Caco-2 (cell line): ENCODE data around the gene C1orf50. TPM values are rescaled to one million over a fixed set of nuclear protein-coding genes. Genes with fewer than 3 reads are reported as not detected.
"Not testable (repeated sequence)": the region's sequence is repeated elsewhere in the genome, so short reads cannot be mapped to it uniquely, and the experiment has no call there.

Experiments
- BruUV-seq: library from RNA; stranded (reverse); fragments of 400-500 nt; replicated peaks from 2 replicates; lab custom pipeline; 2021; lab: Mats Ljungman, UMichigan
- CTCF ChIA-PET: fragments of 300-600 bp; sonication (Branson Sonifier 250); formaldehyde crosslinking; loops from one replicate; lab custom pipeline; 2022; ENCODE audit warnings: antibody characterized with exemption; lab: Charles Lee
- POLR2A ChIA-PET: fragments of 300-600 bp; sonication (Branson Sonifier 250); formaldehyde crosslinking; loops from one replicate; lab custom pipeline; 2022; ENCODE audit warnings: antibody characterized with exemption; lab: Charles Lee
- DNase-seq, 2 experiments: peaks; one replicate each; pipeline versions ENCODE4 v3.0.0 to v3.0.0-alpha.2; 2020 to 2022
- H3K27me3 ChIP-seq: replicated peaks from 2 replicates; pipeline ENCODE4 v1.6.0; 2011; ENCODE audit warnings: low read length; ENCODE audit not compliant: control insufficient read depth, insufficient read depth
- H3K36me3 ChIP-seq: 2 replicates; pipeline ENCODE4 v1.5.1; 2011; ENCODE audit warnings: low read length; ENCODE audit not compliant: control insufficient read depth, insufficient read depth
- H3K4me1 ChIP-seq: fragments of 250-450 bp; sonication (Bioruptor Pico); 2 replicates; pipeline ENCODE4 v1.5.1; 2020; ENCODE audit warnings: mild to moderate bottlenecking
- H3K4me3 ChIP-seq: 2 replicates; pipeline ENCODE4 v1.5.1; 2011; ENCODE audit warnings: low read depth, mild to moderate bottlenecking, control low read depth, low read length
- H3K9me3 ChIP-seq: fragments of 250-450 bp; sonication (Bioruptor Pico); 2 replicates; pipeline ENCODE4 v1.5.1; 2020; ENCODE audit warnings: mild to moderate bottlenecking, moderate library complexity
- H3K27ac Mint-ChIP-seq: one replicate; pipeline ENCODE4 v1.8.0; 2022; ENCODE audit warnings: mixed read lengths; ENCODE audit not compliant: unreplicated experiment
- H3K27me3 Mint-ChIP-seq: one replicate; pipeline ENCODE4 v1.8.0; 2022; ENCODE audit warnings: mixed read lengths; ENCODE audit not compliant: insufficient read depth, unreplicated experiment
- H3K36me3 Mint-ChIP-seq: one replicate; pipeline ENCODE4 v1.8.0; 2022; ENCODE audit warnings: mild to moderate bottlenecking, mixed read lengths; ENCODE audit not compliant: insufficient read depth, unreplicated experiment
- H3K4me1 Mint-ChIP-seq: one replicate; pipeline ENCODE4 v1.8.0; 2022; ENCODE audit warnings: low read depth, mixed read lengths; ENCODE audit not compliant: unreplicated experiment
- H3K4me3 Mint-ChIP-seq: one replicate; pipeline ENCODE4 v1.8.0; 2022; ENCODE audit warnings: mild to moderate bottlenecking, moderate library complexity, mixed read lengths; ENCODE audit not compliant: unreplicated experiment
- H3K9me3 Mint-ChIP-seq: one replicate; pipeline ENCODE4 v1.8.0; 2022; ENCODE audit warnings: mixed read lengths; ENCODE audit not compliant: unreplicated experiment
- intact Hi-C: fragments of 100-400 bp; cut with micrococcal nuclease; formaldehyde crosslinking; loops from one replicate; pipeline ENCODE4 v1.10.0; 2022; ENCODE audit not compliant: unreplicated experiment
- total RNA-seq: library from RNA; stranded (reverse); gene quantifications from 2 replicates; pipeline ENCODE4 v1.2.3, GENCODE V29; 2022
- TF ChIP-seq, protein P1 (sequence below), 2 experiments: fragments of 200-600 bp in 1 of 2; IDR thresholded peaks; 1 replicate in 1 of 2; 2 replicates in 1 of 2; pipeline versions ENCODE4 v1.5.1 to v1.8.0; 2011 to 2022; ENCODE audit warnings: antibody characterized with exemption in 1 of 2, control low read depth in 1 of 2, inconsistent platforms in 1 of 2, low read depth in 1 of 2, low read length in 1 of 2, mild to moderate bottlenecking in 1 of 2, moderate library complexity in 1 of 2; ENCODE audit not compliant: insufficient read depth in 1 of 2, severe bottlenecking in 1 of 2, unreplicated experiment in 1 of 2

Gene C1orf50
- total RNA-seq, 1 experiment from 2014 or later, result 6.1 TPM

DNA sequence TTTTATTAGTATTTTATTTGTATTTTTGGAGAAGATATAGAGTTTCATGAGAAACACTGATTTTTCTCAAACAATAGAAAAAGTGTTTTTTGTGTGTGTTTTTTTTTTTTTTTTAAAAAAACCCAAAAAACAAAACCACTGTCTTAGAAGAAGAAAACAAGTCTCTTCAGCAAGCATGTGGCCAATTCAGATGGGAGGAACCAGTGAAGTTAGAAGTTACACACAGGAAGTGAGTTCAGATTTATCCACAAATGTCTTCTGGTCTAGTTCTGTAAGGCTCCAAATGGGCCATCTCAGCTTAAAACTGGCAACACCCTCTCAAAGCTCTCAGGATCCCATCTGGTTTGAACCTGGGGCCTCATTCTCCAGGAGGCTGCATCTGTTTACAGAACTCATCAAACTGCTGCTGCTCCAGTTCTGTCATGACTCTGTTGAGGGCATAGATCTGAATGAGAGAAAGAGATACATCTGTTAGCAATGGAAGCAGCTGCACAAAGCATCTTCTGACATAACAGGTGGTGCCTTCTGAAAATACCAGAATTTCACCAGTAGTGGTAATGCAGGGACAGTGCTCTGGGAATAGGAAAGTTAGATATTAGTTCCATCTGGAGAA lies 40.1 kb downstream of the C1orf50 start:
- Mint-ChIP-seq H3K4me1 (no peaks in the 10 kb centered on the region), H3K36me3 (no peaks in the 10 kb centered on the region), H3K27me3 (no peaks in the 10 kb centered on the region), H3K9me3 (no peaks in the 10 kb centered on the region), H3K4me3 (no peak overlapping the region), H3K27ac (no peak overlapping the region)
- Histone ChIP-seq H3K4me3 (no peak overlapping the region), H3K4me1 (no peaks in the 10 kb centered on the region), H3K36me3 (no peaks in the 10 kb centered on the region), H3K27me3 (no peaks in the 10 kb centered on the region), H3K9me3 (no peaks in the 10 kb centered on the region)
- no peak for DNase-seq
- ChIA-PET POLR2A (interaction anchor here (0.7 kb wide), 1 partner anchor 314 kb away, joined by 6 read pairs; no protein-coding TSS in a partner anchor), CTCF (no interaction called here)
- BruUV-seq, result no TSS peak
- intact Hi-C loops, result no loop called here
- TF ChIP-seq, protein P1, sequence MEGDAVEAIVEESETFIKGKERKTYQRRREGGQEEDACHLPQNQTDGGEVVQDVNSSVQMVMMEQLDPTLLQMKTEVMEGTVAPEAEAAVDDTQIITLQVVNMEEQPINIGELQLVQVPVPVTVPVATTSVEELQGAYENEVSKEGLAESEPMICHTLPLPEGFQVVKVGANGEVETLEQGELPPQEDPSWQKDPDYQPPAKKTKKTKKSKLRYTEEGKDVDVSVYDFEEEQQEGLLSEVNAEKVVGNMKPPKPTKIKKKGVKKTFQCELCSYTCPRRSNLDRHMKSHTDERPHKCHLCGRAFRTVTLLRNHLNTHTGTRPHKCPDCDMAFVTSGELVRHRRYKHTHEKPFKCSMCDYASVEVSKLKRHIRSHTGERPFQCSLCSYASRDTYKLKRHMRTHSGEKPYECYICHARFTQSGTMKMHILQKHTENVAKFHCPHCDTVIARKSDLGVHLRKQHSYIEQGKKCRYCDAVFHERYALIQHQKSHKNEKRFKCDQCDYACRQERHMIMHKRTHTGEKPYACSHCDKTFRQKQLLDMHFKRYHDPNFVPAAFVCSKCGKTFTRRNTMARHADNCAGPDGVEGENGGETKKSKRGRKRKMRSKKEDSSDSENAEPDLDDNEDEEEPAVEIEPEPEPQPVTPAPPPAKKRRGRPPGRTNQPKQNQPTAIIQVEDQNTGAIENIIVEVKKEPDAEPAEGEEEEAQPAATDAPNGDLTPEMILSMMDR (IDR thresholded peaks at IDR 0.05; ENCODE audit: insufficient read depth in 1 of 2, low read depth in 1 of 2, low read length in 1 of 2, severe bottlenecking in 1 of 2, unreplicated experiment in 1 of 2), result no peak

DNA sequence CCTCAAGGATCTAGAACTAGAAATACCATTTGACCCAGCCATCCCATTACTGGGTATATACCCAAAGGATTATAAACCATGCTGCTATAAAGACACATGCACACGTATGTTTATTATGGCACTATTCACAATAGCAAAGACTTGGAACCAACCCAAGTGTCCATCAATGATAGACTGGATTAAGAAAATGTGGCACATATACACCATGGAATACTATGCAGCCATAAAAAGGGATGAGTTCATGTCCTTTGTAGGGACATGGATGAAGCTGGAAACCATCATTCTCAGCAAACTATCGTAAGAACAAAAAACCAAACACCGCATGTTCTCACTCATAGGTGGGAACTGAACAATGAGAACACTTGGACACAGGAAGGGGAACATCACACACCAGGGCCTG lies 47.8 kb downstream of the C1orf50 start:
- intact Hi-C loops, BruUV-seq: not testable (repeated sequence)

DNA sequence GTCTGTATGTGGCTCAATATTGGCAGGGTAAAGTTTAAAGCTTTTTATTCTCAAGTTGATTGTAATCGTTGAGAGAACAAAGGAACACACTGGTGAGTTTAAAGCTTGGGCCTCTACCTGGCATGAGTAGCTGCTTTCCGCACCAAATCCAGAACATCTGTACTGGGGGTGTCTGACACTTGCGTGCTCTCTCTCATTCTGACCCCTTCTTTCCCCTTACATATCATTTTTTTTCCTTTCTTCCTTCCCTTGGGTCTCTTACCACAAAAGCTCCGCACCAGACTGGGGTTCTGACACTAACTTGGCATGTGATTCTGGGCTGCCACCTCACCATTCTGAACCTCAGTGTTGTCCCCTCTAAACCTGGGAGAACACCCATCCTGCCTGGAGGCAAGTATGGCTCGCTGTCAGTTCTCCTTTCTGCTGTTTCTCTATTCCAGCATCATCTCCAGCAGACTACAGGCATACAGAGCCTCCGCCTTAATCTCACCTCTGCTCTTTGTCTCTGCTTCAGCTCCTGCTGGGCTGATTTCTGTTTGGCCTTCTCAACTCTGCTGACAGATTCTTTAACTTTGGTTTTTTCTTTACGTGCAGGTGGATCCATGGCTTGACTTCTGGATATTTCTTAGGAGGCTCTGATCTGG lies 49.0 kb downstream of the C1orf50 start:
- Histone ChIP-seq H3K4me3 (peak overlapping the region; percentile 70), H3K9me3 (no peaks in the 10 kb centered on the region), H3K27me3 (no peaks in the 10 kb centered on the region), H3K4me1 (peaks cover 6% of the 10 kb centered on the region; the same call in 1 of the 2 replicates), H3K36me3 (no peaks in the 10 kb centered on the region)
- H3K27me3 Mint-ChIP-seq, result no peaks in the 10 kb centered on the region
- BruUV-seq, result TSS peak; percentile 71
- peak overlapping the region; percentile 87 for H3K4me3 Mint-ChIP-seq
- no peaks in the 10 kb centered on the region for H3K9me3 Mint-ChIP-seq
- no peak for DNase-seq
- TF ChIP-seq, protein P1 (IDR thresholded peaks at IDR 0.05; ENCODE audit: insufficient read depth in 1 of 2, low read depth in 1 of 2, low read length in 1 of 2, severe bottlenecking in 1 of 2, unreplicated experiment in 1 of 2), result no peak
- intact Hi-C loops, result no loop called here
- CTCF ChIA-PET, result interaction anchor here (1.4 kb wide), 1 partner anchor 30 kb away, joined by 3 read pairs; the partner anchor contains the start of gene ZNF691
- H3K4me1 Mint-ChIP-seq, result peaks cover 7% of the 10 kb centered on the region
- POLR2A ChIA-PET, result interaction anchor here (3.0 kb wide), 1 partner anchor 30 kb away, joined by 13 read pairs; the partner anchor contains the start of gene ZNF691
- peaks cover 5% of the 10 kb centered on the region for H3K36me3 Mint-ChIP-seq
- H3K27ac Mint-ChIP-seq, result peak overlapping the region; percentile 64

More for the DNA sequence above, 47.8 kb downstream of the C1orf50 start:
- H3K4me3 Mint-ChIP-seq, H3K27ac Mint-ChIP-seq, CTCF ChIA-PET, H3K36me3 Mint-ChIP-seq, H3K4me1 Mint-ChIP-seq, H3K4me3 ChIP-seq, H3K4me1 ChIP-seq, DNase-seq, H3K27me3 Mint-ChIP-seq, H3K36me3 ChIP-seq, H3K27me3 ChIP-seq, POLR2A ChIA-PET, H3K9me3 ChIP-seq, H3K9me3 Mint-ChIP-seq: not testable (repeated sequence)
